H7 (cell line): ENCODE results near the gene CDH23. TPM values are rescaled to one million over a fixed set of nuclear protein-coding genes. Genes with fewer than 3 reads are reported as not detected.
A peak's percentile ranks its signal among the peaks of the same experiment; 100 is the strongest.
"Not testable (repeated sequence)": the region's sequence is repeated elsewhere in the genome, so short reads cannot be mapped to it uniquely, and the experiment has no call there.

Experiments
- DNase-seq: peaks from one replicate; pipeline ENCODE4 v3.0.0; 2012
- H3K27me3 ChIP-seq: 2 replicates; pipeline ENCODE4 v1.6.0; 2011; ENCODE audit warnings: mild to moderate bottlenecking, low read length; ENCODE audit not compliant: control insufficient read depth, insufficient read depth
- H3K36me3 ChIP-seq: replicated peaks from 2 replicates; pipeline ENCODE4 v1.5.1; 2011; ENCODE audit warnings: low read length; ENCODE audit not compliant: control insufficient read depth, insufficient read depth
- H3K4me3 ChIP-seq: 2 replicates; pipeline ENCODE4 v1.5.1; 2011; ENCODE audit warnings: low read depth, mild to moderate bottlenecking, control low read depth, low read length, moderate library complexity; ENCODE audit not compliant: insufficient read depth
- total RNA-seq: library from RNA; depleted of rRNA; stranded (reverse); fragments of >200 nt; shearing (Covaris generic); gene quantifications from 2 replicates; pipeline ENCODE4 v1.2.3, GENCODE V29; 2014

The CDH23 gene
- total RNA-seq, 1 experiment from 2014 or later: 4.5 TPM

DNA sequence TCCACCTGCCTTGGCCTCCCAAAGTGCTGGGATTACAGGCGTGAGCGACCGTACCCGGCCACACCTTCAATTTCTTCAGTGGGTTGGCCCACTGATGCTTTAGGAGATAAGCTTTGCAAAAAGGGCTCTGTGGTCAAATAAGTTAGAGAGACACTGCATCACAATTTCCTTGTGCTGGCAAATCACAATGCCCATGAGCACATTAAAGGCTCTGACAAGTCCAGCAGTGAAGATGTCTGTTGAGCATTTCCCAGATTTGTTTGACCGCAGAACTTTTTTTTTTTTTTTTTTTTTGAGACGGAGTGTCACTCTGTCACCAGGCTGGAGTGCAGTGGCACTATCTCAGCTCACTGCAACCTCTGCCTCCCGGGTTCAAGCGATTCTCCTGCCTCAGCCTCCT is 203.5 kb downstream of the CDH23 start:
- not testable (repeated sequence) for H3K4me3 ChIP-seq, H3K36me3 ChIP-seq, H3K27me3 ChIP-seq, DNase-seq

DNA sequence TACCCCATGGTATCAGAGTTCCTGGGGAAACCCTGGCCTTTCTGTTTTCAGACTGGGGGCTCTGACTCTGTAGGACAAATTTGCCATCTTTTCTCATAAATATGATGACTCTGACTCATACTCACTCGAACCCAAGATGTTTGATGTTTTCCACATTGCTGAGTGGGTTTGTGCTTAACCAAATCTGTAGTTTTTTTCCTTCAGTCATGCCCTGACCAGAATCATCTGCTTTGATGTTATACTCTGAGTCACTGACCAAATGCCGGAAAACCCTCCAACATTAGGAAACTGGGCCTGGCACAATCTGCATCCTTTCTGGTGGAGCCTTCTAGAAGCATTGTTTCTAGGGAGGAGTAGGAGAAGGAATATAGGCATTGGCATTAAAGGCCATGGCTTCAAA is 204.1 kb downstream of the CDH23 start:
- Histone ChIP-seq H3K4me3 (no peak overlapping the region), H3K27me3 (no peaks in the 10 kb centered on the region), H3K36me3 (no peaks in the 10 kb centered on the region)
- DNase-seq: no peak

DNA sequence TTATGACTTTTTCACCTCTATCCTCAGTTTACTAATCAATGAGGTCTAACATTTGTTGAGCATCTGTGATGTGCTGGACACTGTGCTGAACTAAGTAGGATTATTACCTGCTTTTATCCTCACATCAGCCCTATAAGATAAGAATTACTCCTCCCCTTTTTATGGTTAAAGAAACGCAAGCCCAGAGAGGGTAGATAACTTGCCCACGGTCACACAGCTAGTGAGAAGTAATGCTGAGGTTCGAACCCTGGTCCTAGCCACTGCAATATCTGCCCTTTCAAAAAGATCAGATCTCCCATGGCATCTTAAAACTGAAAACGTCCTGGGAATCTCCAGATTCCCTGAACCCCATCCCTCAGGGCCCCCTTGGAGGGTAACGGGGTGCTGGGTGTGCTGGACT is 204.6 kb downstream of the CDH23 start:
- no peak overlapping the region for H3K4me3 ChIP-seq
- DNase-seq: no peak
- H3K27me3 ChIP-seq: no peaks in the 10 kb centered on the region
- no peaks in the 10 kb centered on the region for H3K36me3 ChIP-seq

DNA sequence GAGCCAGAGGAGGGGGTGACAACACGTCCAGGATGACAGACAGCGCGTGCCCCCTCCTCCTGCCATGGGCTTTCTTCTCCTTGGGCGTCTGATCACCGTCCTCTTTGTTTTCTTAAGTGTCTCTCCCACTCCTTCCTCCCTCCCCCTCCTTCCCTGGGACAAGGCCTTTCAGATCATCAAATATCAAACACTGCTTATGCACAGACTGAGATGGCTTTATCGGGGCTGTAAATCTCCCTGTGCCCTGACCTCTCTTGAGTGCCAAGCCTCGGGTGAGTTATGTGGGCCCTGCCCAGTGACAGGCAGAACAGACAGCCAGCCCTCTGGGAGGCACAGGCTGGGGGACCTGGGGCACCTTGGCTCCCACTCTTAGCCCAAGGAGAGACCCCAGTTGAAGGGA is 206.4 kb downstream of the CDH23 start:
- no peak for DNase-seq
- Histone ChIP-seq H3K27me3 (no peaks in the 10 kb centered on the region), H3K4me3 (no peak overlapping the region), H3K36me3 (no peaks in the 10 kb centered on the region)

DNA sequence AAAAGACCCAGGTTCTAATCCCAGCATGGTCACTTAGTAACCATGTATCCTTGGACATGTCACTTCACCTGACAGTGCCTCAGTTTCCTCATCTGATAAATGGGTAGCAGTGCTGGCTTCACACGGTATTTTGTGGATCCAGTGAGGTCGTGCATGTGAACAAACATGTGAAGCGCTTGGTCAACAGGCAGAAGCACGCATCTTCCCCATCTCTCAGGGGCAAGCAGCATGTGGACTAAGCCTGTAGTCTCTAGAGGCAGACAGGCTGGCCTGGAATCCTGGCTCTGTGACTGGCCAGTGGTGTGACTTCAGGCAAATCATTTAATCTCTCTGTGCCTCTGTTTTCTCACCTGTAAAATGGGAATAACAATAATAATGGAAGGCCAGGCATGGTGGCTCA is 207.0 kb downstream of the CDH23 start:
- H3K27me3 ChIP-seq: no peaks in the 10 kb centered on the region
- H3K4me3 ChIP-seq: no peak overlapping the region
- DNase-seq: no peak
- no peaks in the 10 kb centered on the region for H3K36me3 ChIP-seq

DNA sequence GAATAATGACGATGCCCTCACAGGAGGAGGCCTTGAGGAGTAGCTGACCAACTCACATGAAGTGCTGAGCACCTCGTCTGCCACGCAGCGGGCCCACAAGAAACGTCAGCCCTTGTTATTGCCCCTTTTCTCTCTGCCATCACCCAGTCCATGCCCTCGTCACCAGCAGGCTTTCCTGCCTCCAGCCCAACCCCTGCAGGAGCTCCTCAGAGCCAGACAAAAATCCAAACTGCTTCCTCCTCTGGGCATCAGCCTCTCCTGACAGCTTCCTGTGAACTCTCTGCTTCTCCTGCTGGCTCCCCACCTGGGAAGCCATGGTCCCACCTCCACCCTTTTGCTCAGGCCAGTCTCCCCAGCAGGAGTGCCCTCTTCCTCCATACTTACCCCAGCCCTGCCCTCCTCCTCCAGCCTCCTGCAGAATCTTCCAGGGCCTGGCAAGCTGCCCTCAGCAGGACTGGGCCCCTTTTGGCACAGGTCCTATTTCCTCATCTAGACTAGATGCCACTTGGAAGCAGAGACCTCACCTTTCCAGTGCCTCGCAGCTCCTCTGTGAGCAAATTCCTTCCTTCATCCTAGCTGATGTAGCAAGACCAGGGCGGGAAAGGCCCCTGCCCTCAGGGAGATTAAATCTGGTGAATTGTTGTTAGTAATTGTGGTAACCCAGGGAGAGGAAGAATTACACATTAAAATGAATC is 207.8 kb downstream of the CDH23 start:
- Histone ChIP-seq H3K36me3 (no peaks in the 10 kb centered on the region), H3K4me3 (no peak overlapping the region), H3K27me3 (no peaks in the 10 kb centered on the region)
- no peak for DNase-seq

DNA sequence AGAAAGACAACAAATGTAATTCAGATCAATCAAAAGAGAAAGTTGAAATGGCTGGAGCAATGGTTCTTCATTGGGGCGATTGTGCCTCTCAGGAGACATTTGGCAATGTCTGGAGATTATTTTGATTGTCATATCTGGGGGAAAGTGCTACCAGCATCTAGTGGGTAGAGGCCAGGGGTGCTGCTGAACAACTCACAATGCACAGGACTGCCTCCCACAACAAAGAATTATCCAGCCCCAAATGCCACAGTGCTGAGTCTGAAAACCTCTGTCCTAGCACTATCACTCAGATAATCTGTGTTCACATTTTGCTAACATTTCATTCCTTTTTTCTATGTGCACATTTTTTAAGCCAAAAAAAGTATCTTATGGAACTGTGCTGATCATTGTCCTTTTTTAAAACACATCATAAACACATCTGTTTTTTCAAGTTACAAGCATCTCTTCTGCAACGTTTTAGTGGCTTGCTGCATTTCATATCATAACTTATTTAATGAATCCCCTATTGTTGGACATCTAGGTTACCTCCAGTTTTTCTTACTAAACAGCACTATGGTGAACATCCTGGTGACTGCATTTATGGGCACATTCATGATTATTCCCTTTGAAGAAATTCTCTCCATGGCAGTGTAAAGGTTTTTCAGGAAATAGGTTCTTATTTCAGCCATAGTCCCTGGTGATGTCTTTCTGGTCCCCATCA is 208.7 kb downstream of the CDH23 start:
- DNase-seq: no peak
- no peak overlapping the region for H3K4me3 ChIP-seq
- H3K36me3 ChIP-seq: no peaks in the 10 kb centered on the region
- H3K27me3 ChIP-seq: no peaks in the 10 kb centered on the region

DNA sequence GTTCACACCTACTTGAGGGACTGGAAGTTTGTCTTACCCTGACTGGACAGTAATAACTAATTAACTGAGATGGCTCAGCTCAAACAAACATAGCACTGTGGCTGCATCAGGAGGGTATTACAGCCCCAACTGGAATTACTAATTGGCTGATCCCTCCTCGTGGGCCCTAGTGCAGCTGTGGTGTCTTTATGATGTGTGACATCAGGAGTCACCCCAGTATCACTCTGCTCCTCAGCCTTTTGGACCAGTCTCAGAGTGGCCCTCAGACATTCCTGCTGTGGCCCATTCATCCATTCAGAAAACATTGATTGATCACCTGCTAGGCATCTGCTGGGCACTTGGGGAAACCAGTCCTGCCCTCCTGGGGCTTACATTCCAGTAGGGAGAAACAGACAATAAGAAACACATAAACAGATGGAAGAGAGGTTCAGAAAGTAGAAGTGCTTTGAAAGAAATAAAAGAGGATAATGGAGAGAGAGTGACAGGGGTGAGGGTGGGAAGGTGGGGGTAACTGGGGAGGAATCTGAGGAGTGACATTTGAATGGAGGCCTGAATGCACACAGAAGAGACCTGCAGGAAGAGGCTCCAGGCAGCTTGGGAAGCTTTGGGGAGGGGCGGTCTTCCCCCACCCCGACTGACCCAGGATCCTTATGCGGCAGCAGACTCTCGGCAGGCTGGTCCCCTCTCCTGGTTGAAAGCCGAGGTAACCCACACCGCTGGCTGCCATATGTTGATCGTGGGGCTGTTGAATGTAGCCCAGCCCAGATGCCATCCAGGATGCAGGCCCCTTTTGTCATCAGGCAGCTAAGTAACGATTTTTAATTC is 209.7 kb downstream of the CDH23 start:
- peak; percentile 73 for DNase-seq
- H3K27me3 ChIP-seq: no peaks in the 10 kb centered on the region
- no peaks in the 10 kb centered on the region for H3K36me3 ChIP-seq
- no peak overlapping the region for H3K4me3 ChIP-seq

DNA sequence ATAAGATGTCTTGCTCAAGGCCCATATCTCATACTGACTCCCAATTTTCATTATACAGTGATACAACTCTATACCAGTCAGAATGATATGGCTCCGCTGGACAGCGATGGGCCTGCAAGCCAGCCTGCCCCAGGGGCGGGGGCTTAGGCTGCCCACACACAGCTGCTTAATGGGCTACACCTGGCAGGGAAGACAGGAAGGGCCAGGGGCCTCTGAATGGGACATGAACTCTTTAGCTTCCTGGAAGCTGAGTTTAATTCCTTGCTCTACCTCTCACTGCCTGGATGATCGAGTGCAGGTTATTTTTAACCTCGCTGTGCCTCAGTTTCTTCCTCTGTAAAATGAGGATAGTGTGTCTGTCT is 210.3 kb downstream of the CDH23 start:
- peak; percentile 59 for DNase-seq
- no peak overlapping the region for H3K4me3 ChIP-seq
- no peaks in the 10 kb centered on the region for H3K27me3 ChIP-seq
- no peaks in the 10 kb centered on the region for H3K36me3 ChIP-seq

DNA sequence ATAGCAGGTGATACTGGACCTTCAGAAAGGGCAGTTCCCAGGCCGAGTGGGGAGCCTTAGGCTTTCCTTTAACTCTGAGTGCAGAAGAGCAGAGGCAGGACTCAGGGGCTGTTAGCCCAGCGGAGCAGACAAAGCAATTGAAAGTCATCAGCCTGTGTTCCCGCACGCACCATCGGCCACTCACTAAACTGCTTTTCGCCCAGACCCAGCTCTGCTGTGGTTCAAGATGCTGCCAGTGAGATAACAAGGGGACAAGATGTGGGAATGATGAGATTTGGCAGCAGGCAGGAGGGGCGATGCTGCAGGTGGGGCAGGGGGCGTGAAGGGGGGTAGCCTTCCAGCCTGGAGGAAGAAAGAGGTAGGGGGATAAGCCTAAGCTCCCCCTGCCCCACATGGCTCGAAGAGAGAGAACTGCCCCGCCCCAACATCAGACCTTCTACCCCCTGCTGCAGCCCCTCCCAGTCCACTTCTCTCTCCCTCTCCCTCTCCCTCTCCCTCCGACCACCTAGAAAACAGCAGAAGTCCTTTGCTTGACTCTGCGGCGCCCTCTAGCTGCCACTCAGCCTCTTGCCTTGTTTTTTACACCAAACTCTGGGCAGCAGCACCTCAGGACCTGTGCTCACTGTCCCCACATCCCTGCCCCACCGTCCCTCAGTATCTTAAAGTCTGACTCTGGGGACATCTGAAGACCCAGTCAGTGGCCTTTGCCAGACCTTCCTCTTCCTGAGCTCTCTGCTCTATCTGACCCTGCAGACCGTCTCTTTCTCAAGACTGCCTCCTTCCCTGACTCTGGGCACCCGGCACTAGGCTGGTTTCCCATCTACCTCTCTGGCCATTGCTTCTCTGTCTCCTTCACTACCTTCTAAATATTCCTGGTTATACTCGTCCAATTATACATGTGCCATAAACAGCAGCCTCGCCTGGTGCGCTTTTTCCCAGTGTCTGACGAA is 212.4 kb downstream of the CDH23 start:
- no peaks in the 10 kb centered on the region for H3K27me3 ChIP-seq
- H3K36me3 ChIP-seq: no peaks in the 10 kb centered on the region
- H3K4me3 ChIP-seq: no peak overlapping the region
- peak; percentile 90 for DNase-seq

DNA sequence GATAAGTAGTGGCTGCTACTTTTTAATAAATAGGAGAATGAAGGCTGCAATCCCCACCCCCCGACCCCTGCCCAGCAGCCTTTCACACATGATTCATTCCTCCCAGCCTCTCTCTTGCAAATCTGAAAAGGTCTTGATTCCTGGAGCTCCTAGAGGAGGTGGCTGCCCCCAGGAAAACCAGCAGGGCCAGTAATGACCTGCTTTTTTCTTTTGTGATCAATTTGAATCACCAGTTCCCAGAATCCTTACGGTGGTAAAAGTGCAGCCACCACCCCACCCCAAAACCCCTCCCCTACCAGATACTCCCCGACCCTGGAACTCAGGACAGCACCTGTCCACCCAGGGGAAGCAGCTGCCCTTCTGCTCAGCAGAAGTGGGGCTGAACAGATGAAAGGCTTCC is 213.9 kb downstream of the CDH23 start:
- DNase-seq: peak; percentile 50

DNA sequence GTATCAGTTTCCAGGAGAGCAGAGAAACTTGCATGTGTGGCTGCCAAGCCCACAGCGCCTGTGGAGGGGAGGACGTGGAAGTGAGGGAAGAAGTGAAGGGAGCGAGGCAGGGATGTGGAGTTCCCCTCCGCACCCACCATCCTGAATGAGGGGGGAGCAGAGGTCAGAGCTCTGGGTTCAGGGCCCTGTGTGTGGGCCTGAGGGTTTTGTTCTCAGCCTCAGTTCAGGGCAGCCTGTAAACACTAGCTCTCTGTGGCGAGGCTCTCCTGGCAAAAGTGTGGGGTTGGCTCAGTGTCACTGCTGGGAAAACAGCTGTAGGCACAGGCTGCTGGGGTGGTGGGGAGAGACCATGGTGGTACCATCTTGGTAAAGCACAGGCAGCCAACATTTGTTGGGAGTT is 214.4 kb downstream of the CDH23 start:
- DNase-seq: peak; percentile 51
- Histone ChIP-seq H3K27me3 (no peaks in the 10 kb centered on the region), H3K36me3 (no peaks in the 10 kb centered on the region), H3K4me3 (no peak overlapping the region)

More for the DNA sequence above, 213.9 kb downstream of the CDH23 start:
- H3K36me3 ChIP-seq: no peaks in the 10 kb centered on the region
- H3K4me3 ChIP-seq: no peak overlapping the region
- H3K27me3 ChIP-seq: no peaks in the 10 kb centered on the region

DNA sequence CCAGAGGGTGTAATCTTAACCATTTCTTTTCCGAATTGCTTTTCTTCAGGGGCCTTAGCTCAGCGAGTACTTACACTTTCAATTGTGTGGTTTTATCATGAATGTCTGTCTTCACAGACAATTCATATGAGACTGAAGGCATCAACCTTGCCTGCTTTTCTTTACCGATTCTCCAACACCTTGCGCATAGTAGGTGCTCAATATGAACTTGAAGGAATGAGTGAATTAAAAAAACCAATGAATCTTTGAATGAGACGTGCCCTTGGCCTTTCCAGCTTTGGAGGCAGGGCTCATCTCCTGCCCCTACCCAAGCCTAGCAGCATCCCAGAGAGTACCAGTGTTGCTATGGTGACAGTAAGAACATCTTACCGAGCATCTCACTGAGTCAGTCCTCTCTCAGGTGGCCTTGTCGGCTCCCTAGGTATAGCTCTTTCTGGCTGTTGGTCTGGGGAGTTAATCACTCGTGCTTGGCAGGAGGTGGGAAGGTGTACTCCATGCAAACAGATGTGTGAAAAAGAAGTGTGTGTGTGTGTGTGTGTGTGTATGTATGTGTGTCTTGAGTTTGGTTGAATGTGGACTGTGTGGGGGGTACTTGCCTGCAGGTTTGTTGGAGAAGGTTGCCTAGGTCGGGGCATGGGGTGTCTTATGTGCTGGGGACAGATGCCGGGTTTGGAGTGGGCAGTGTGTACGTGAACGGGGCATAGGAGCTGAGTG is 215.1 kb downstream of the CDH23 start:
- Histone ChIP-seq H3K36me3 (no peaks in the 10 kb centered on the region), H3K27me3 (no peaks in the 10 kb centered on the region), H3K4me3 (no peak overlapping the region)
- DNase-seq: peak; percentile 33
